HFF-Myc (cell line): Measurements from ENCODE around the gene IGFBP7.
"Not testable (repeated sequence)": the region's sequence is repeated elsewhere in the genome, so short reads cannot be mapped to it uniquely, and the experiment has no call there.

Experiments used
- DNase-seq: peaks from one replicate; pipeline ENCODE4 v3.0.0-alpha.2; 2011; ENCODE audit warnings: low read depth; ENCODE audit errors: extremely low read depth
- H3K4me3 ChIP-seq: replicated peaks from 2 replicates; pipeline ENCODE4 v1.5.1; 2011; ENCODE audit warnings: low read depth, mild to moderate bottlenecking, control low read depth, low read length
- TF ChIP-seq, protein P1 (sequence below): IDR thresholded peaks from 2 replicates; pipeline ENCODE4 v1.5.1; 2012; ENCODE audit warnings: mild to moderate bottlenecking, low read depth, low read length, control low read depth; ENCODE audit errors: missing control alignments

Gene IGFBP7

DNA sequence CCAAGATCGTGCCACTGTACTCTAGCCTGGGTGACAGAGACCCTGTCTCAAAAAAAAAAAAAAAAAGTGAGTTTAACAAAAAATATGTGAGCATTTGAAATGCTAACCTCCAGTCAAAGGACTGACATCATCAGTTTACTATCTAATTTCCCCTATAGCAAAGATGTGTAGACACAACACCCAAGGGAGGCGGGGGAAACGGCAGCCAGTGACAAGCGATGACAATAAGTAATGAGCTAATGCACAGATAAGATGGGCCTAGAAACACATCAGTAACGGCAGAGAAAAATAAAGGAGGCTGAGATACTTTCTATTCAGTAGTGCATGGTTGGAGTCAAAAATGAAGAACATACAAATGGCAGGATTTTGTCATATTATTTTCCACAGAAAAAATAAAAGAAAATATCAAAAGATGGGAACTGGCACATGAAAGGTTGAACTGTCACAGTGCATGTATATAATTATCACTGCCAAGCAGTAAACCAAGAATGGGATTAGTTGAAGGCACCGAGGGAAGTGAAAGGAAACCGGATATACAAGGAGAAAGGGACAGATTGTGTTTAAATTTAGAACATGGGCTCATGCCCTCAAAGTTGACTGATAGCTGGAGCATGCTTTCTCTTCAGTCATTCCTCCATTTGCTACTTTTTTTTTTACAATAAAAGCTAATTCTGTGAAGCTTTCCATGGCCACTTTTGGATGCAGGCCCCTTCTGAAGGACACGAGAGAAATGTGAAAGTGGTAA, 41.8 kb downstream of the IGFBP7 start:
- TF ChIP-seq, protein P1, sequence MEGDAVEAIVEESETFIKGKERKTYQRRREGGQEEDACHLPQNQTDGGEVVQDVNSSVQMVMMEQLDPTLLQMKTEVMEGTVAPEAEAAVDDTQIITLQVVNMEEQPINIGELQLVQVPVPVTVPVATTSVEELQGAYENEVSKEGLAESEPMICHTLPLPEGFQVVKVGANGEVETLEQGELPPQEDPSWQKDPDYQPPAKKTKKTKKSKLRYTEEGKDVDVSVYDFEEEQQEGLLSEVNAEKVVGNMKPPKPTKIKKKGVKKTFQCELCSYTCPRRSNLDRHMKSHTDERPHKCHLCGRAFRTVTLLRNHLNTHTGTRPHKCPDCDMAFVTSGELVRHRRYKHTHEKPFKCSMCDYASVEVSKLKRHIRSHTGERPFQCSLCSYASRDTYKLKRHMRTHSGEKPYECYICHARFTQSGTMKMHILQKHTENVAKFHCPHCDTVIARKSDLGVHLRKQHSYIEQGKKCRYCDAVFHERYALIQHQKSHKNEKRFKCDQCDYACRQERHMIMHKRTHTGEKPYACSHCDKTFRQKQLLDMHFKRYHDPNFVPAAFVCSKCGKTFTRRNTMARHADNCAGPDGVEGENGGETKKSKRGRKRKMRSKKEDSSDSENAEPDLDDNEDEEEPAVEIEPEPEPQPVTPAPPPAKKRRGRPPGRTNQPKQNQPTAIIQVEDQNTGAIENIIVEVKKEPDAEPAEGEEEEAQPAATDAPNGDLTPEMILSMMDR, result no peak
- no peak overlapping the region for H3K4me3 ChIP-seq
- no peak for DNase-seq

DNA sequence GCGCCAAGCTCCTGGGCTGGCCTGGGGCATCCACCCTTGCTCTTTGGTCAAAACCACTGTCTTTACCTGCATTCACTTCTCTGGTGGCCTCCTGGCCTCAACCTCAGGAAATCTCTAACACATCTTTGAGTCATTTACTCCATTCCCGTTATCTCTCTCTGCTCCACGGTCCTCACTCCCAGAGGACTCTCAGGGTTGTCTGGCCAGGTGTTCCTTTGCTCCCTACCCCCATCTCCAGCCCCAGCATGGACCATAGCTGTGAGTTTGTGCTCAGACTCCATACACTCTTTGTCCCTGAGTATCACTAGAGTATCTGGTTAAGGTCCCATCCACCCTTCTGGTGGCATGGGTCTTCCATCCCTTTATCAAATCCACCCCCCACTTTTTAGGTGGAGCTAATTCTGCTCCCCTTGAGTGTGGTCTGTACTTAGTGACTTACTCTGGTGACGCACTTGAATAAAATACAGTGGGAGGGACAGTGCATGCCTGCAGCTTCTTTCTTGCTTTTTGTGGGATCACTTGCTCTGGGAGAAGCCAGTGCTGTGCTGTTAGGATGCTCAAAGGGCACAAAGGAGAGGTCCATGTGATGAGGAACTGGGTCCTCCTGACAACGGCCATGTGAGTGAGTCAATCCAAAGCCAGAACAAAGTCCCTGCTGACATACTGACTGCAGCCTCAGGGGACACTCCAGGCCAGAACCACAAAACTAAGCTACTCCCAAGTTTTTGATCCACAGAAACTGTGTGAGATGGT, 44.3 kb downstream of the IGFBP7 start:
- DNase-seq, result no peak
- H3K4me3 ChIP-seq, result 0 out of 2 replicates have a peak overlapping the region, but pooled peaks have one; percentile 2
- TF ChIP-seq, protein P1, result no peak

DNA sequence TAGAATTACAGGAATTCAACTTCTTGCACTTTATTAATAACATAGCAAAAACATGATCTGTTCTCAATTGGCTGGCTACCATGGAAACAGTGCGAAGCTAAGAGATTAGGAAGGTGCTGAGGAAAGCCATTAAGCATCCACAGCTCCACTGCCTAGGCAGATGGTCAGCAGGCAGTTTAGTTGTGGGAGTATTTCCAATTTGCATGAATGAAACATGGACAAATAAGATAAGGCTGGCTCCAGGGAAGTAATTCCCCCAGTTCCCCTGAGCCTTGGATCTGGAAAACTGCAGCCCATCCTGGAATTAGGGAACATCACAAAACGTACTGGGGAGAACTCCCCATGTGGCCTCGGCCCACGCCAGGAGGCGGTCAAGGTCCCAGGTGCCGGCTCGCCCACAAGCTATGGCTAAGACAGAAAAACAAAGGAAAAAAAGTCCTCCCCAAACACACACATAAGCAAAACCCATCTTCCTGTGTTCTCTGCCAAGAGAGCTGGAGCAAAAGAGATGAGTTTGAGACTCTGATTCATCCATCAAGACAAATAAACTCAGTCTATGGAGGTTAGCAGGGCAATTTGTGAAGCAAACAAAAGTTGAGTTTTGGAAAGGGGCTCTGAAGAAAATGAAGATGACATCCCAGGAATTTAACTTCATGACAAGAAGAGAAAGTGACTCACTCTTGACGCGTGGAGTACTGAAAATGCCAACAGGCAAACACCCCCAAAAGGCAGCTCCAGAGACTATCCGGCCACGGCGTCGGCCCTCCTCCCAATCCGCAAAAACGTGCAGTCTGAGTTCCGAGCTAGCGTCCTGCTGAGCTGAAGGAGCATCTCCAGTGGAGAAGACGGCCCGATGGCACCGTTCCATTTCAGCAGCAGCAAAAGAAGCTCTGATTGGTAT, 45.1 kb downstream of the IGFBP7 start:
- peak; percentile 71 for DNase-seq
- H3K4me3 ChIP-seq, result peak overlapping the region; percentile 5; the same call in 1 of the 2 replicates
- TF ChIP-seq, protein P1, result no peak

DNA sequence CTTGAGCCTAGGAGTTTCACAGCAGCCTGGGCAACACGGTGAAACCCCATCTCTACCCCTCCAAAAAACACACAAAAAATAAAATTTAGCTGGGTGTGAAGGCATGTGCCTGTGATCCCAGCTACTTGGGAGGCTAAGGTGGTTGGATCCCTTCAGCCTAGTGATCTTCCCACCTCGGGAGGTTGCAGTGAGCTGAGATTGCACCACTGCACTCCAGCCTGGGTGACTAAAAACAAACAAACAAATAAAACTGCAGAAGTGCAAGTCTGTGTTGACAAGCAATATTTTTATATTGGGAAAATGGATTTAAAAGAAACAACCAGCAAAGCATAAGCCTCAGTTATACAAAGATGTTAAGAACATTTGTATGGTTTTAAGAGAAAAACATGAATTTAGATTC, 46.1 kb downstream of the IGFBP7 start:
- H3K4me3 ChIP-seq, result no peak overlapping the region
- DNase-seq, result no peak
- TF ChIP-seq, protein P1, result no peak

DNA sequence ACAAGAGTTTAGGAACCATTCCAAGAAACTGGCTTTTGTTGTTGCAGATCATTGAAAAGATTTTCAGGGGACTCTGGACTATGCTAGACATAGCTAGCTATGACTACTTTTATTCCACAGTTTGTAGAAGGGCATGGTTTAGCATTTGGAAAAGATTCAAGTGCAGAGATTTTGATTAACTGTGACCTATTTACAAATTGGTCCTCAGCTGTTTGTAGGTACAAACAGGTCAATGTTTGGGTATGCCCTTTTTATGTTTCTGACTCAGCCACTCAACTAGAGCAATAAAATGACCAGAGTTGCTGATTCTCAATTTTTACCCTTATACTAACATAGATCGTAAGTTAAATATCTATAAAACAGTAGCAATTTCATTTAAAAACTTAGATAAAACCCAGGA, 46.7 kb downstream of the IGFBP7 start:
- DNase-seq, result no peak
- no peak overlapping the region for H3K4me3 ChIP-seq
- TF ChIP-seq, protein P1, result no peak

DNA sequence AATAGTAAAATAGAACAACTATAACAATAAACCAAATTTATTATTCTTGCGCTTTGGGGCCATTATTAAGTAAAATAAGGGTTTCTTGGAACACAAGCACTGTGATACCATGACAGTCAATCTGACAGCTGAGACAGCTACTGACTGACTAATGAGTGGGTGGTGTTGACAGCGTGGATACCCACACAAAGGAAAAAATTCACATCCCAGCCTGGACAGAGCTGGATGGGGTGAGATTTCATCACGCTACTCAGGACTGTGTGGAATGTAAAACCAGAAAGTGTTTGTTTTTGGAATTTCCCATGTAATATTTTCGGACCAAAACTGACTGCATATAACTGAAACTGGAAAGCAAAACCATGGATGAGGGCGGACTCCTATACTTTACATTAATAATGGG, 48.8 kb downstream of the IGFBP7 start:
- DNase-seq, result no peak
- H3K4me3 ChIP-seq, result no peak overlapping the region
- TF ChIP-seq, protein P1, result no peak

DNA sequence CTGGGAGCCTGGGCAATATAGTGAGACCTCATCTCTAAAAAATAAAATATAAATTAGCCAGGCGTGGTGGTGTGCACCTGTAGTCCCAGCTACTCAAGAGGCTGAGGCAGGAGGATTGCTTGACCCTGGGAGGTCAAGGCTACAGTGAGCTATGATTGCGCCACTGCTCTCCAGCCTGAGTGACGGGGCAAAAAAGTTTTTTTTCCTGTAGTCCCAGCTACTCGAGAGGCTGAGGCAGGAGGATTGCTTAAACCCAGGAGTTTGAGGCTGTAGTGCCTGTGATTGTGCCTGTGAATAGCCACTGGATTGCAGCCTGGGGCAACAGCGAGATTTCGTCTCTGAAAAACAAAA, 49.5 kb downstream of the IGFBP7 start:
- not testable (repeated sequence) for DNase-seq, H3K4me3 ChIP-seq
